GM19455 (cell line): Measurements from ENCODE around the gene MRPL16.
"Not testable (repeated sequence)": the region's sequence is repeated elsewhere in the genome, so short reads cannot be mapped to it uniquely, and the experiment has no call there.

ENCODE experiments used
- ATAC-seq: cut with Tn5 transposase; IDR thresholded peaks from one replicate; pipeline ENCODE4 v1.9.1; 2021; ENCODE audit not compliant: unreplicated experiment

The MRPL16 gene

GRCh38 chr11:59812220-59812619 lies 1.6 kb upstream of the MRPL16 start:
- ATAC-seq: no peak

- peak; percentile 0 for ATAC-seq
Observed at GRCh38 chr11:59810911-59811259, 307 bp upstream of the MRPL16 start.

- ATAC-seq: no peak
Observed at GRCh38 chr11:59807047-59807610, 3.4 kb downstream of the MRPL16 start.

- no peak for ATAC-seq
Observed at GRCh38 chr11:59804061-59804460, 6.5 kb downstream of the MRPL16 start.

- no peak for ATAC-seq
Observed at GRCh38 chr11:59802639-59803176, 7.9 kb downstream of the MRPL16 start.

- ATAC-seq: no peak
Observed at GRCh38 chr11:59801981-59802638, 8.5 kb downstream of the MRPL16 start.

- no peak for ATAC-seq
Observed at GRCh38 chr11:59801160-59801706, 9.3 kb downstream of the MRPL16 start.

DNA sequence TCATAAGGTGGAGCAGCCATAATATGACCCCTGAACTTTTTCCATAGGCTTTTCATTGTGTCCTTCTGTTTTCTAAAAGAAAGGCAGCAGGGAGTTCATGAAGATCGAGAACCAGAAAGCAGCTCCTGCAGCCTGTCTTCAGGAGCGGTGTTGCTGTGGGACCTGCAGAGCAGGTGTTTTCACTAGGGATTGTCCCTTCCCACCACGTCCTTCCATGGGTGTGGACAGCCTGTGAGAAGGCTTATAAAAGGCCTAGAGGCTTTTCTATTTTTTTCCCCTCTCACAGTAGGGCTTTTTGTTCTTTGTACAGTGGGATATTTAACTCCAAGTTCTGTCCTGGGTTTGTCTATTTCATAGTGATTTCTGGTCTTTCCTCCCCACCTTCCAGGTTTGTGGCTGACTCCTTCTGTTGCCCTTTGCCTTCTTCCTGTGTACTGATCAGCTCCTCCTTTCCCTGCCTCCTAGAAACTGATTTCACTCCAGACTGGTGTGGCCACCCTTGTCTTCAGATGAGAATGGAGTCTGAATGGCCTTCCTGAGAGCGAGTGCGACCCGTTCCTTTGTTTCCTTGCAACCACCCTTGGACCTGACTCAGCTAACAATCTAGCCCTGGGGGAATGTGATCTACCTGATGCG lies 10.1 kb downstream of the MRPL16 start:
- ATAC-seq: no peak

GRCh38 chr11:59794417-59794816 lies 16.2 kb downstream of the MRPL16 start:
- no peak for ATAC-seq

GRCh38 chr11:59792507-59792906 lies 18.1 kb downstream of the MRPL16 start:
- no peak for ATAC-seq

GRCh38 chr11:59791639-59792038 lies 18.9 kb downstream of the MRPL16 start:
- ATAC-seq: no peak

- no peak for ATAC-seq
Observed at GRCh38 chr11:59787816-59788215, 22.8 kb downstream of the MRPL16 start.

- ATAC-seq: no peak
Observed at GRCh38 chr11:59787255-59787588, 23.4 kb downstream of the MRPL16 start.

GRCh38 chr11:59785818-59786217 lies 24.8 kb downstream of the MRPL16 start:
- ATAC-seq: no peak

GRCh38 chr11:59784441-59784840 lies 26.1 kb downstream of the MRPL16 start:
- not testable (repeated sequence) for ATAC-seq

DNA sequence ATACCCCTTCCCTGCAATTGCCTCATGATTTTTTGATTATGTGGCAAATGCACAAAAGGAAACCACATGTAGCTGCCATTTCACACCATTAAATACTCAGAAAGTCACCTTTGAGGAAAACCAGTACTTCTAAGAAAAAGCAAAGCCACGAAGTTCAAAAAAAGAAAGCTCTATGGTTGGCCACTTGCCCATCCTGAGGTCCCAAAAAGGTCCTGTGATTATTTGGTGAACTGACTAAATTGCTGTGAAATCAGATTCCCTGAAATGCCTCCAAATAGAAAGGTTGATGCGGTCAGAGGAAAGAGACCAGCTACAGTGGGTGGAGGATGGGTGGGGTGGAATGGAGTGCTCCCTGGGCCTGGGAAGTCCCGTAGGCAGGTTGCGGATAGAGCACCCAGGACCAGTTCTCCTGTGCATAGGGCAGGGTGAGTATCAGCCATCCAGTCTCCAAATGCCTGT lies 26.9 kb downstream of the MRPL16 start:
- no peak for ATAC-seq

- no peak for ATAC-seq
Observed at GRCh38 chr11:59782080-59782479, 28.5 kb downstream of the MRPL16 start.

DNA sequence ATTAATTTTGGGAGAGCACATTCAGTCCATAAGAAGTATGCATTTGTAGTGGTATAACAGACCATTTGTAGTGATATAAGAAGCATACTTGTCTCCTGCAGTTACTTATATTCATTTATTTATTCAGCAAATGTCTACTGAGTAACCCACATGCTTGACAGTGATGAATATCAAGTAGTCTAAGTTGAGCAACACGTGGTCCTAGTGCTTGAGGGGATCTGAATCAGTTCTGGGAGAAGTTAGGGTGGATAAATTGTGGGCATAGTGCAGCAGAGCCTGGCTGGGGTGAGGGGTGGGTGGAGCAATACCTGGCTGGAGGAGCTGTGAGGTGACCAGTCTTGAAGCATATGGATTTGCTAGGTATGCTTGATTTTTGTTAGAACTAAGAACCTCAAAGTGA lies 31.1 kb downstream of the MRPL16 start:
- ATAC-seq: no peak

GRCh38 chr11:59778122-59778521 lies 32.5 kb downstream of the MRPL16 start:
- ATAC-seq: no peak

DNA sequence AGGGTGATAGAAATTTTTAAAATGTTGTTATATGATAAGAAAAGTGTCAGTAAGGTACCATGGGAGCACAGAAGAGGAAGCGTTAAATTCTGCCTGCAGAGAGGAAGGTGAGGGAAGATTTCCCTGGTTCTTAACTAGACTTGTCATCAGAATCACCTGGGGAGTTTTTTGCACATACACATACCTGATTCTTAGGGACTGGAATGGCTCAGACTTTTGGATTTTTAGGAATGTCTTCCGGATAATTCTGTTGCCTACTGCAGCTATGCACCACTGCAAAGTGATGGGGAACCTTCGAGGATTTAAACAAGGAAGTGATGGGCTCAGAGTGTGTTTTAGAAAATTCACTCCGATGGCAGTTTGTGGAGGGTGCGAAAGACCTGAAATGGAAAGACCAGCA lies 33.5 kb downstream of the MRPL16 start:
- ATAC-seq: no peak

DNA sequence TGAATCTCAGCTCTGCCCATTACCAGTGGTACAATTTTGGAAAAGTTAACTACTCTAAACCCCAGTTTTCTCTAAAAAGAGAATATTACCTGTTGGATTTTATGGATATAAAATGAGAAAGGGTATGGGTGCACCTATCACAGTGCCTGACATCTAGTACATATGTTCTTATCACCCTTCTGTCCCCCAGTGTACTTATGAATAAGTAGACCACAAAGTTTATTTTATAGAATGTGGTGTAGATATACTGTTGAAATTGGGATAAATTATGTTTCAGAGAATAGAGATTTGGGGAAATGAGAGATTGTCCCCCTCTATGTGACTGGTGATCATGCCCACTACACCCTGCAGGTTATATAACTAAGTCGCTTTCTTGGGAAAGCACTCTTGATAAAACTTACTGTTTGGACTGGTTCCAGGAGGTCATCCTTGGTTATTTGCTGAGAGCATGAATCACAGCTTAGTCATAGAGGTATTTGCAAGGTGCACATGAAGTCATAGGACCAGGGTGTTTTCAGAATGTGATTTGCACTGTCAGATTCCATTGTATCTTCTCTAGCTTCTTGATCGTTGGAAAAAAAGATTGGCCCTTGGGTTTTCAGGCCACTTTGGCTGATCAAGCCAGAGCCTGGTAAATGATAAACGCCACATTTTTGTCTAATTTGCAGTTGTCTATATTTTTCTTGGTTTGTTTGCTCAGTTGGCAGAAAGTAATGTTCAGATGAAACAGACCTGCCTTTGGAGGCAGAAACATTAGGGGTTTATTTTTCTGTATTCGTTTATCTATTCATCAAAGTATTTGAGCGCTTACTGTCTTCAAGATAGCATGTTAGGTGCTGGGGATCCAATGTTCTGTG lies 34.1 kb downstream of the MRPL16 start:
- no peak for ATAC-seq
